GM21515 (cell line): ENCODE results near the gene RBPJ.

Experiments
- ATAC-seq: cut with Tn5 transposase; IDR thresholded peaks from one replicate; pipeline ENCODE4 v1.9.1; 2021; ENCODE audit not compliant: unreplicated experiment

RBPJ gene

GRCh38 chr4:26320538-26321372 lies at the start of gene RBPJ:
Gene RBPJ, plus strand, starts transcription at chr4:26321014. Its CDS starts 15 bp downstream, at chr4:26321029.
- peak; percentile 23 for ATAC-seq

GRCh38 chr4:26271703-26272102 lies 49.1 kb upstream of the RBPJ start:
- no peak for ATAC-seq

GRCh38 chr4:26272654-26273615 lies 47.9 kb upstream of the RBPJ start:
- no peak for ATAC-seq

GRCh38 chr4:26273616-26273980 lies 47.2 kb upstream of the RBPJ start:
- ATAC-seq = no peak

GRCh38 chr4:26275281-26275680 lies 45.5 kb upstream of the RBPJ start:
- ATAC-seq = no peak

GRCh38 chr4:26279446-26279845 lies 41.4 kb upstream of the RBPJ start:
- ATAC-seq = no peak

- ATAC-seq = no peak
These were observed 38.9 kb upstream of the RBPJ start for GRCh38 chr4:26281881-26282280.

GRCh38 chr4:26284536-26284935 lies 36.3 kb upstream of the RBPJ start:
- no peak for ATAC-seq

- no peak for ATAC-seq
These were observed 35.5 kb upstream of the RBPJ start for GRCh38 chr4:26285272-26285671.

GRCh38 chr4:26287756-26288155 lies 33.1 kb upstream of the RBPJ start:
- ATAC-seq = no peak

- ATAC-seq = peak; percentile 67
These were observed 32.4 kb upstream of the RBPJ start for GRCh38 chr4:26288355-26288909.

- no peak for ATAC-seq
These were observed 31.4 kb upstream of the RBPJ start for GRCh38 chr4:26289401-26289800.

- no peak for ATAC-seq
These were observed 30.5 kb upstream of the RBPJ start for GRCh38 chr4:26290321-26290720.

GRCh38 chr4:26294904-26295303 lies 25.9 kb upstream of the RBPJ start:
- ATAC-seq = no peak

GRCh38 chr4:26296021-26296420 lies 24.8 kb upstream of the RBPJ start:
- no peak for ATAC-seq

GRCh38 chr4:26296514-26296913 lies 24.3 kb upstream of the RBPJ start:
- ATAC-seq = no peak

- ATAC-seq = no peak
These were observed 23.6 kb upstream of the RBPJ start for GRCh38 chr4:26297219-26297618.

GRCh38 chr4:26298198-26298947 lies 22.4 kb upstream of the RBPJ start:
- ATAC-seq = no peak

- ATAC-seq = peak; percentile 72
These were observed 21.4 kb upstream of the RBPJ start for GRCh38 chr4:26299254-26299882.
